Stimulated activated CD8-positive, alpha-beta memory T cell treated with anti-CD3 and anti-CD28 coated beads, Interleukin-4, amount 100 ng/mL, for 1 hour (primary cell): ENCODE results near the gene THAP8.
A peak's percentile ranks its signal among the peaks of the same experiment; 100 is the strongest.

Experiments
- DNase-seq, 2 donors: peaks; one replicate each; pipeline ENCODE4 v3.0.0-alpha.2; 2020; ENCODE audit warnings: low read depth in 2 of 2, low spot score in 1 of 2

THAP8 gene

GRCh38 chr19:35995048-35995993 lies 58.8 kb downstream of the THAP8 start, which contains the start of gene SDHAF1:
Gene SDHAF1 (plus strand): TSS chr19:35995188. CDS start chr19:35995275, 87 bp downstream.
- DNase-seq, result peak; percentile 86 to 88

GRCh38 chr19:35993923-35994598 lies 60.0 kb downstream of the THAP8 start:
- DNase-seq, result no peak

- no peak for DNase-seq
Observed at GRCh38 chr19:35992907-35993765, 60.9 kb downstream of the THAP8 start.

GRCh38 chr19:35991731-35992450 lies 62.2 kb downstream of the THAP8 start:
- no peak for DNase-seq

- DNase-seq, result no peak
Observed at GRCh38 chr19:35990771-35991730, 63.0 kb downstream of the THAP8 start.

- no peak for DNase-seq
Observed at GRCh38 chr19:35990156-35990555, 63.9 kb downstream of the THAP8 start.

GRCh38 chr19:35988824-35989223 lies 65.3 kb downstream of the THAP8 start:
- no peak for DNase-seq

GRCh38 chr19:35987571-35987896 lies 66.6 kb downstream of the THAP8 start:
- DNase-seq, result no peak

GRCh38 chr19:35986664-35987570 lies 67.2 kb downstream of the THAP8 start:
- DNase-seq, result no peak

- DNase-seq, result no peak
Observed at GRCh38 chr19:35986111-35986510, 68.0 kb downstream of the THAP8 start.
